B cell (primary cell): ENCODE data around the gene FBXO42. TPM values are rescaled to one million over a fixed set of nuclear protein-coding genes. Genes with fewer than 3 reads are reported as not detected.

Source experiments
- ATAC-seq: fragments of 200-7000 bp; cut with Tn5 transposase; one replicate; pipeline ENCODE4 v1.10.0; 2021; ENCODE audit warnings: low read depth, mild to moderate bottlenecking, moderate number of reproducible peaks, moderate library complexity
- CTCF ChIA-PET: fragments of 350-600 bp; sonication (Branson Sonifier 250); formaldehyde crosslinking; loops from one replicate; lab custom pipeline; 2021; ENCODE audit warnings: antibody characterized with exemption, inconsistent platforms; lab: Charles Lee
- POLR2A ChIA-PET: fragments of 350-600 bp; sonication (Branson Sonifier 250); formaldehyde crosslinking; loops from one replicate; lab custom pipeline; 2021; ENCODE audit warnings: antibody characterized with exemption; lab: Charles Lee
- DNase-seq: peaks from one replicate; pipeline ENCODE4 v3.0.0; 2013
- H2AFZ ChIP-seq: 2 replicates; pipeline ENCODE4 v1.6.1; 2012; ENCODE audit warnings: mild to moderate bottlenecking, low read depth, low read length; ENCODE audit not compliant: insufficient read depth, poor library complexity, severe bottlenecking
- H3K27ac ChIP-seq, 2 donors: 1 replicate in 1 of 2; 2 replicates in 1 of 2; pipeline ENCODE4 v1.5.1; 2012 to 2013; ENCODE audit warnings: low read length in 2 of 2, mild to moderate bottlenecking in 2 of 2, moderate library complexity in 1 of 2
- H3K27me3 ChIP-seq, 4 experiments: fragments of 200-600 bp in 1 of 4; sonication (generic) in 1 of 4; replicated peaks in 1 of 4; 1 replicate in 2 of 4; 2 replicates in 2 of 4; pipeline versions ENCODE4 v1.6.1 to v1.7.0; 2013 to 2016; ENCODE audit warnings: low read length in 3 of 4, mild to moderate bottlenecking in 2 of 4, mixed read lengths in 1 of 4, moderate library complexity in 1 of 4; ENCODE audit not compliant: insufficient read depth in 4 of 4, control insufficient read depth in 3 of 4; ENCODE audit errors: control extremely low read depth in 1 of 4
- H3K36me3 ChIP-seq, 2 experiments: replicated peaks in 1 of 2; 1 replicate in 1 of 2; 2 replicates in 1 of 2; pipeline versions ENCODE4 v1.6.1 to v1.7.1; 2013; ENCODE audit warnings: low read length in 1 of 2; ENCODE audit not compliant: insufficient read depth in 2 of 2, control insufficient read depth in 1 of 2; ENCODE audit errors: control extremely low read depth in 1 of 2, extremely low read depth in 1 of 2
- H3K4me1 ChIP-seq, 2 donors: fragments of 200-600 bp in 1 of 2; sonication (generic) in 1 of 2; 1 replicate in 1 of 2; 2 replicates in 1 of 2; pipeline versions ENCODE4 v1.5.1 to v1.6.1; 2013 to 2017; ENCODE audit warnings: low read length in 2 of 2; ENCODE audit not compliant: control insufficient read depth in 2 of 2, insufficient read depth in 2 of 2
- H3K4me2 ChIP-seq: replicated peaks from 2 replicates; pipeline ENCODE3; 2012; ENCODE audit warnings: mild to moderate bottlenecking, low read depth, low read length; ENCODE audit not compliant: poor library complexity, severe bottlenecking
- H3K4me3 ChIP-seq, 5 experiments: fragments of 200-600 bp in 1 of 5; sonication (generic) in 1 of 5; 1 replicate in 3 of 5; 2 replicates in 2 of 5; pipeline versions ENCODE4 v1.5.1 to v1.7.0; 2011 to 2016; ENCODE audit warnings: low read length in 4 of 5, mild to moderate bottlenecking in 4 of 5, low read depth in 2 of 5, control low read depth in 1 of 5, moderate library complexity in 1 of 5; ENCODE audit not compliant: insufficient read depth in 1 of 5; ENCODE audit errors: control extremely low read depth in 1 of 5, extremely low read depth in 1 of 5
- H3K79me2 ChIP-seq: fragments of 200-600 bp; sonication (generic); one replicate; pipeline ENCODE4 v1.6.0; 2016; ENCODE audit warnings: low read length; ENCODE audit not compliant: control insufficient read depth, insufficient read depth
- H3K9ac ChIP-seq: fragments of 200-600 bp; sonication (generic); 2 replicates; pipeline ENCODE4 v1.6.1; 2017; ENCODE audit warnings: mild to moderate bottlenecking, low read length, moderate library complexity
- H3K9me3 ChIP-seq, 3 donors: one replicate each; pipeline versions ENCODE4 v1.6.1 to v1.7.1; 2013; ENCODE audit warnings: low read length in 2 of 3; ENCODE audit not compliant: control insufficient read depth in 2 of 3, insufficient read depth in 1 of 3; ENCODE audit errors: control extremely low read depth in 1 of 3
- H4K20me1 ChIP-seq: 2 replicates; pipeline ENCODE4 v1.6.0; 2012; ENCODE audit warnings: mild to moderate bottlenecking, low read length; ENCODE audit not compliant: insufficient read depth, control insufficient read depth, poor library complexity, severe bottlenecking
- H3K27ac Mint-ChIP-seq: one replicate; pipeline ENCODE4 v1.8.0; 2021; ENCODE audit warnings: mixed read lengths
- H3K27me3 Mint-ChIP-seq: one replicate; pipeline ENCODE4 v1.8.0; 2021; ENCODE audit warnings: mixed read lengths
- H3K4me1 Mint-ChIP-seq: one replicate; pipeline ENCODE4 v1.8.0; 2021; ENCODE audit warnings: mixed read lengths
- H3K4me3 Mint-ChIP-seq: one replicate; pipeline ENCODE4 v1.8.0; 2021; ENCODE audit warnings: mixed read lengths
- H3K9me3 Mint-ChIP-seq: one replicate; pipeline ENCODE4 v1.8.0; 2022; ENCODE audit warnings: mixed read lengths; ENCODE audit not compliant: insufficient read depth
- CTCF ChIP-seq: fragments of 200-600 bp; IDR thresholded peaks from one replicate; pipeline ENCODE4 v1.8.0; 2022; ENCODE audit warnings: antibody characterized with exemption, mild to moderate bottlenecking
- EZH2 ChIP-seq: IDR thresholded peaks from 2 replicates; pipeline ENCODE4 v1.6.1; 2012; ENCODE audit warnings: borderline replicate concordance, low read depth, mild to moderate bottlenecking, moderate library complexity, low read length; ENCODE audit not compliant: insufficient read depth, poor library complexity, severe bottlenecking
- WGBS: methylation state at CpG from one replicate; pipeline ENCODE4 v1.1.5; 2013; ENCODE audit warnings: missing lambda C conversion rate; ENCODE audit not compliant: insufficient coverage; 5-methylcytosine and 5-hydroxymethylcytosine counted together
- intact Hi-C: fragments of 100-400 bp; cut with micrococcal nuclease; formaldehyde crosslinking; loops from one replicate; pipeline ENCODE4 v1.10.0; 2022
- polyA plus RNA-seq: library from polyadenylated mRNA; depleted of rRNA; stranded (reverse); fragments of >200 nt; gene quantifications from 2 replicates; pipeline ENCODE4 v1.2.3, GENCODE V29; 2012
- total RNA-seq, 2 donors: library from RNA; stranded (reverse); fragments of 120-200 nt in 1 of 2; gene quantifications; 1 replicate in 1 of 2; 2 replicates in 1 of 2; pipeline versions ENCODE4 v1.2.3 to v1.2.4, GENCODE V29; 2013 to 2022

Gene FBXO42
- total and polyA plus RNA-seq, 2 donors (not counting 1 experiment from before 2014, with no cell fraction given) = 17.2 to 33.1 TPM

GRCh38 chr1:16380868-16381267 lies 28.6 kb upstream of the FBXO42 start:
- H3K4me1 Mint-ChIP-seq = peaks cover 58% of the 10 kb centered on the region
- DNase-seq (no peak), ATAC-seq (no peak)
- Histone ChIP-seq H3K9ac (no peak overlapping the region), H3K27ac (no peak overlapping the region), H3K4me1 (peaks cover 20 to 28% of the 10 kb centered on the region in 2 donors), H4K20me1 (peaks cover 96% of the 10 kb centered on the region), H3K36me3 (peaks cover 3 to 27% of the 10 kb centered on the region in 2 experiments), H3K79me2 (peaks cover 100% of the 10 kb centered on the region), H3K4me2 (no peak overlapping the region), H3K9me3 (no peaks in the 10 kb centered on the region), H2AFZ (no peak overlapping the region), H3K4me3 (no peak overlapping the region), H3K27me3 (no peaks in the 10 kb centered on the region)
- TF ChIP-seq EZH2 = no peak
- TF ChIP-seq CTCF = no peak
- 62% methylated on average over 4 of the region's 4 CpGs for WGBS
- no peaks in the 10 kb centered on the region for H3K27me3 Mint-ChIP-seq
- no peaks in the 10 kb centered on the region for H3K9me3 Mint-ChIP-seq
- no peak overlapping the region for H3K27ac Mint-ChIP-seq
- H3K4me3 Mint-ChIP-seq = no peak overlapping the region
- CTCF ChIA-PET = interaction anchor here (0.7 kb wide), 1 partner anchor 253 kb away, joined by 3 read pairs; no protein-coding TSS in a partner anchor
- intact Hi-C loops = no loop called here
- POLR2A ChIA-PET = interaction anchor here (0.6 kb wide), 1 partner anchor 11 kb away, joined by 3 read pairs; no protein-coding TSS in a partner anchor

GRCh38 chr1:16378443-16378842 lies 26.2 kb upstream of the FBXO42 start:
- peaks cover 3 to 25% of the 10 kb centered on the region in 2 experiments for H3K36me3 ChIP-seq
- Mint-ChIP-seq H3K9me3 (no peaks in the 10 kb centered on the region), H3K4me1 (peaks cover 56% of the 10 kb centered on the region), H3K4me3 (no peak overlapping the region), H3K27me3 (no peaks in the 10 kb centered on the region), H3K27ac (no peak overlapping the region)
- no peak for TF ChIP-seq EZH2
- TF ChIP-seq CTCF = no peak
- no peak overlapping the region for H3K4me3 ChIP-seq
- H4K20me1 ChIP-seq = peaks cover 99% of the 10 kb centered on the region
- H3K27ac ChIP-seq = no peak overlapping the region
- CTCF ChIA-PET = interaction anchor here (0.8 kb wide), 1 partner anchor 573 kb away, joined by 3 read pairs; no protein-coding TSS in a partner anchor
- peaks cover 7 to 23% of the 10 kb centered on the region in 2 donors for H3K4me1 ChIP-seq
- DNase-seq = no peak
- intact Hi-C loops = no loop called here
- POLR2A ChIA-PET = interaction anchor here (0.7 kb wide), 1 partner anchor 10 kb away, joined by 3 read pairs; no protein-coding TSS in a partner anchor
- H3K9ac ChIP-seq = no peak overlapping the region
- no peak overlapping the region for H3K4me2 ChIP-seq
- ATAC-seq = no peak
- no peak overlapping the region for H2AFZ ChIP-seq
- no peaks in the 10 kb centered on the region for H3K9me3 ChIP-seq
- H3K27me3 ChIP-seq = no peaks in the 10 kb centered on the region
- WGBS = 100% methylated on average over 3 of the region's 7 CpGs
- peaks cover 100% of the 10 kb centered on the region for H3K79me2 ChIP-seq
